ENCODE results near the gene WDR70. TPM values are rescaled to one million over a fixed set of nuclear protein-coding genes. Genes with fewer than 3 reads are reported as not detected.

WDR70 gene
- total and polyA plus RNA-seq, 10 of the 15 experiments (the other 5 are each of a cell fraction or from before 2014, with no cell fraction given), result 10.9 to 33.6 (median 29.1) TPM

- H3K4me3 ChIP-seq, result no peak overlapping the region
- no peak overlapping the region for H3K27ac ChIP-seq (ENCODE audit: control insufficient read depth, insufficient read depth)
- ChIA-PET POLR2A (no interaction called here), RAD21 (ENCODE audit: unreplicated experiment) (no interaction called here), CTCF (no interaction called here), SMC1A (ENCODE audit: uncharacterized antibody, unreplicated experiment) (no interaction called here)
- no peak for ATAC-seq
- no peak overlapping the region for H2AFZ ChIP-seq (ENCODE audit: control insufficient read depth, low read depth, low read length)
- H3K27me3 ChIP-seq (replicated peaks in 1 of 2; ENCODE audit: control insufficient read depth in 2 of 2, insufficient read depth in 2 of 2, low read length in 1 of 2), result no peaks in the 10 kb centered on the region
- H3K4me2 ChIP-seq (ENCODE audit: control insufficient read depth, insufficient read depth), result no peak overlapping the region
- TF ChIP-seq RB1 (IDR thresholded peaks at IDR 0.05; ENCODE audit: borderline replicate concordance), result no peak
- TF ChIP-seq CBX5 (IDR thresholded peaks at IDR 0.05; ENCODE audit: low read depth), result no peak
- no peak for TF ChIP-seq FOXM1 (IDR thresholded peaks at IDR 0.05; ENCODE audit: low read depth, low read length)
- TF ChIP-seq SIN3A (IDR thresholded peaks at IDR 0.05; ENCODE audit: low read depth, low read length), result no peak
- TF ChIP-seq PAX5 (IDR thresholded peaks at IDR 0.05; ENCODE audit: borderline replicate concordance, low read depth, low read length), result no peak
- no peak for TF ChIP-seq GATAD2B (conservative IDR thresholded peaks at IDR 0.05; ENCODE audit: low read depth)
- TF ChIP-seq NBN (IDR thresholded peaks at IDR 0.05), result no peak
- no TSS peak for BruUV-seq (replicated peaks)
- 100% methylated on average over 2 of the region's 2 CpGs for WGBS (ENCODE audit: insufficient coverage, insufficient replicate concordance, low lambda C conversion rate, missing lambda C conversion rate)
- H3K79me2 ChIP-seq (ENCODE audit: control insufficient read depth, insufficient read depth, low read length), result no peaks in the 10 kb centered on the region
- H3K4me1 ChIP-seq (ENCODE audit: control insufficient read depth, insufficient read depth, low read length), result peaks cover 5% of the 10 kb centered on the region
- no peaks in the 10 kb centered on the region for H3K9me3 ChIP-seq (replicated peaks; ENCODE audit: control insufficient read depth, insufficient read depth, low read length)
- in situ Hi-C loops (cut with MboI), result no loop called here
- no peak for DNase-seq (ENCODE audit: low read depth, low spot score)
- no peak overlapping the region for H3K9ac ChIP-seq (ENCODE audit: control insufficient read depth, insufficient read depth, low read length)
- H3K36me3 ChIP-seq (ENCODE audit: control insufficient read depth in 2 of 2, insufficient read depth in 2 of 2, low read length in 1 of 2), result no peaks in the 10 kb centered on the region
- FAIRE-seq, result no peak
- intact Hi-C loops (cut with micrococcal nuclease; ENCODE audit: unreplicated experiment), result no loop called here
- H4K20me1 ChIP-seq (ENCODE audit: control insufficient read depth, insufficient read depth), result no peaks in the 10 kb centered on the region
Observed at GRCh38 chr5:37717276-37717612, 338.1 kb downstream of the WDR70 start.

GRCh38 chr5:37717613-37718431, 338.7 kb downstream of the WDR70 start:
- ChIA-PET POLR2A (no interaction called here), CTCF (interaction anchor here (1.0 kb wide), 1 partner anchor 9 kb away, joined by 3 read pairs; no protein-coding TSS in a partner anchor), RAD21 (ENCODE audit: unreplicated experiment) (no interaction called here), SMC1A (ENCODE audit: uncharacterized antibody, unreplicated experiment) (no interaction called here)
- H3K4me1 ChIP-seq (ENCODE audit: control insufficient read depth, insufficient read depth, low read length), result peaks cover 10% of the 10 kb centered on the region
- H3K9me3 ChIP-seq (replicated peaks; ENCODE audit: control insufficient read depth, insufficient read depth, low read length), result no peaks in the 10 kb centered on the region
- FAIRE-seq (no peak), DNase-seq (ENCODE audit: low read depth, low spot score) (no peak), ATAC-seq (no peak)
- intact Hi-C loops (cut with micrococcal nuclease; ENCODE audit: unreplicated experiment), result no loop called here
- 96% methylated on average over 8 of the region's 8 CpGs for WGBS (ENCODE audit: insufficient coverage, insufficient replicate concordance, low lambda C conversion rate, missing lambda C conversion rate)
- no peak overlapping the region for H3K4me2 ChIP-seq (ENCODE audit: control insufficient read depth, insufficient read depth)
- no peaks in the 10 kb centered on the region for H3K27me3 ChIP-seq (replicated peaks in 1 of 2; ENCODE audit: control insufficient read depth in 2 of 2, insufficient read depth in 2 of 2, low read length in 1 of 2)
- no peak overlapping the region for H2AFZ ChIP-seq (ENCODE audit: control insufficient read depth, low read depth, low read length)
- no peaks in the 10 kb centered on the region for H3K36me3 ChIP-seq (ENCODE audit: control insufficient read depth in 2 of 2, insufficient read depth in 2 of 2, low read length in 1 of 2)
- in situ Hi-C loops (cut with MboI), result no loop called here
- H3K79me2 ChIP-seq (ENCODE audit: control insufficient read depth, insufficient read depth, low read length), result no peaks in the 10 kb centered on the region
- no peak overlapping the region for H3K27ac ChIP-seq (ENCODE audit: control insufficient read depth, insufficient read depth)
- BruUV-seq (replicated peaks), result no TSS peak
- H3K4me3 ChIP-seq, result no peak overlapping the region
- H3K9ac ChIP-seq (ENCODE audit: control insufficient read depth, insufficient read depth, low read length), result no peak overlapping the region
- no peaks in the 10 kb centered on the region for H4K20me1 ChIP-seq (ENCODE audit: control insufficient read depth, insufficient read depth)
- TF ChIP-seq CBX3 (IDR thresholded peaks at IDR 0.05; ENCODE audit: borderline replicate concordance, low read depth) (no peak), SIX5 (IDR thresholded peaks at IDR 0.05; ENCODE audit: low read depth, low read length, severe bottlenecking) (no peak), CHD2 (IDR thresholded peaks at IDR 0.05; ENCODE audit: borderline replicate concordance, low read depth, low read length) (no peak), SKIL (IDR thresholded peaks at IDR 0.05; ENCODE audit: low read depth, poor library complexity, severe bottlenecking) (no peak), FOXM1 (IDR thresholded peaks at IDR 0.05; ENCODE audit: low read depth, low read length) (no peak), BACH1 (IDR thresholded peaks at IDR 0.05; ENCODE audit: borderline replicate concordance) (no peak), KAT2A (conservative IDR thresholded peaks at IDR 0.05; ENCODE audit: control insufficient read depth, low read depth, low read length) (no peak)

Data from GM12878 (cell line).